Activated CD8-positive, alpha-beta memory T cell treated with anti-CD3 and anti-CD28 coated beads for 36 hours (primary cell): ENCODE data around the gene SHBG. TPM values are rescaled to one million over a fixed set of nuclear protein-coding genes. Genes with fewer than 3 reads are reported as not detected.

Experiments used
- CTCF ChIA-PET: fragments of 350-600 bp; sonication (Branson Sonifier 250); formaldehyde crosslinking; loops from one replicate; lab custom pipeline; 2021; ENCODE audit warnings: antibody characterized with exemption; lab: Charles Lee
- POLR2A ChIA-PET: fragments of 350-600 bp; sonication (Branson Sonifier 250); formaldehyde crosslinking; loops from one replicate; lab custom pipeline; 2021; ENCODE audit warnings: antibody characterized with exemption; lab: Charles Lee
- total RNA-seq, 2 experiments: library from RNA; stranded (reverse); gene quantifications; one replicate each; pipeline ENCODE4 v1.2.3, GENCODE V29; 2021

SHBG gene
- total RNA-seq, 2 experiments from 2014 or later = not detected

DNA sequence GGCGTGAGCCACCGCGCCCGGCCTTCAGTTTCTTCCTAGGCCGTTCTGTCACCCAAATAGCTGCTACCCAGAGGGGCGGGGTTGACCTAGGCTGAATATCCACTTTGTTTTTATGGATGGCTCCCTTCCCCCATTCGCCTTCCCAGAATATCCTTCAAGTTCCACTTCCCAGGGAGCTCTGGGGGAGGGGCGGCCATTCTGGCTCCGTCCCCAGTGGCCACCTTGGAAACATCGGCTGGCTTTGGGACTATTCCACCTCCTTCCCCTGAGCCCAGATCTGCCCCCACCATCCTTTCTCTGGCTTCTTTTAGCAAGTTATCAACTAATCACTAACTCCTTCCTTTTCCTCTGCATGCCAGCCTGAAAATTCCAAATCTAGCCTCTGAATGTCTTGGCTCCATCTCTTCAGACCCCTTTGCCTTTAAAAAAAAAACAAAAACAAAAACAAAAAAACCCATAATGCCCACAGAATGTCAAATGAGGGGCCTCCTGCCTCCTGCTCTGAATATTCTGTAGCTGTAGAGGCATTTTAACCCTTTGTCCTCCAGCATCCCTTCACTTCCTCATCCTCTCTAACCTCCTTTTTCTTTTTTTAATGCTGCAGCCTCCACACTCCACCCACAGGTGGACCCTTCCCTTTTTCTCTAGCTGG, 27.1 kb downstream of the SHBG start:
- ChIA-PET POLR2A (interaction anchor here (0.6 to 0.8 kb wide), 2 partner anchors 14 to 427 kb away, joined by 3 read pairs; no protein-coding TSS in a partner anchor), CTCF (interaction anchor here (1.0 to 1.1 kb wide), 2 partner anchors 16 to 42 kb away, joined by 3 to 4 read pairs; no protein-coding TSS in a partner anchor)

- ChIA-PET CTCF (interaction anchor here (1.4 kb wide), 1 partner anchor 78 kb away, joined by 3 read pairs; the partner anchor contains the start of gene SOX15), POLR2A (interaction anchor here (0.6 to 0.7 kb wide), 2 partner anchors 420 to 1126 kb away, joined by 3 to 6 read pairs; partner anchors contain the start of gene ALOX12B)
Observed at GRCh38 chr17:7667656-7668406, 37.9 kb downstream of the SHBG start.

- CTCF ChIA-PET = no interaction called here
- POLR2A ChIA-PET = interaction anchor here (0.7 kb wide), 1 partner anchor 1127 kb away, joined by 6 read pairs; no protein-coding TSS in a partner anchor
Observed at GRCh38 chr17:7668482-7668881, 38.5 kb downstream of the SHBG start.

- POLR2A ChIA-PET = interaction anchor here (1.0 kb wide), 1 partner anchor 15 kb away, joined by 8 read pairs; the partner anchor contains the start of genes TP53 and WRAP53
- CTCF ChIA-PET = interaction anchor here (0.7 to 2.5 kb wide), 10 partner anchors 10 to 318 kb away, joined by 3 to 13 read pairs (median 4); partner anchors contain the start of genes ATP1B2, SAT2, TP53 and WRAP53
Observed at GRCh38 chr17:7673239-7673638, 43.3 kb downstream of the SHBG start.

- ChIA-PET POLR2A (no interaction called here), CTCF (interaction anchor here (1.3 kb wide), 1 partner anchor 12 kb away, joined by 5 read pairs; the partner anchor contains the start of gene TP53)
Observed at GRCh38 chr17:7674934-7675333, 45.0 kb downstream of the SHBG start.

DNA sequence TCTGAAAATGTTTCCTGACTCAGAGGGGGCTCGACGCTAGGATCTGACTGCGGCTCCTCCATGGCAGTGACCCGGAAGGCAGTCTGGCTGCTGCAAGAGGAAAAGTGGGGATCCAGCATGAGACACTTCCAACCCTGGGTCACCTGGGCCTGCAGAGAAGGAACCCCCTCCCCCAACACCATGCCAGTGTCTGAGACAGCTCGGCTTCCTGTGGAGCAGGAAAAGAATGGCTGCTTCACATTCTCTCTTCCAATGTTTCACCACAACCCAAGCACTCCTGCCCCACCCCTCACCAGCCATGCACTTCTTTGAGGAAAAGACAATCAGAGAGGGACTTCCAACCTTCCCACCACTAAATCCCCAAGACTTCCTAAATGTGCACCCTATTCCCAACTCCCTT, 46.6 kb downstream of the SHBG start:
- CTCF ChIA-PET = interaction anchor here (1.3 kb wide), 1 partner anchor 11 kb away, joined by 5 read pairs; the partner anchor contains the start of gene TP53

DNA sequence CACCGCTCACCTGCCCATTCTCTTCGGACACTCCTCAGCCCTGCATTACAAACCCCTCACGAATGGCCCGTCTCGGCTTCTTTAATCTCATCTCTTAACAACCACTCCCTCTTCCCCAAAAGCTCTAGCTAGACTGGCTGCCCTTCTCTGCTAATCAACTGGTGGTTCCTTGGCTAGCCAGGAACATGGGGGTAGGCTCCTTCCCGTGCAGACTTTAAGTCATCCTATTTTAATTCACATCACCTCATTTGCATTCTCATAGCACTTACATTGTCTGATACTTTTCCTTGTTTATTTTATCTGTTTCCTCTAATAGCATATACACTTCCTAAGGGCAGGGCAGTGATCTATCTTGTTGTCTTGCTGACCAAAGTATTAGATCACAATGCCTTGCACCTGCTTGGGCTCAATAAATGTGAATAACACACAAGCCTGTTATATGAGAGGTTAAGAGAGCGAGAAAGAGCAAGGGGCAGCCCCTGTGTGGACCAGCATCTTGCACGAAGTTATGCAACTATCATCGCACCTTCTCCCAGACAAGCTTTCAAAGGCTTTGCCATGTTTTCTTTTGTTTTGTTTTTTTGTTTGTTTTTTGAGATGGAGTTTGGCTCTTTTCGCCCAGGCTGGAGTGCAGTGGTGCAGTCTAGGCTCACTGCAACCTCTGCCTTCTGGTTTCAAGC, 47.6 kb downstream of the SHBG start:
- CTCF ChIA-PET = no interaction called here
- POLR2A ChIA-PET = interaction anchor here (0.7 kb wide), 1 partner anchor 72 kb away, joined by 6 read pairs; no protein-coding TSS in a partner anchor

More for the DNA sequence above, 46.6 kb downstream of the SHBG start:
- POLR2A ChIA-PET = interaction anchor here (0.7 kb wide), 1 partner anchor 71 kb away, joined by 6 read pairs; no protein-coding TSS in a partner anchor

Other genes starting within 250 kb of the SHBG start
- gene TNK1, start 249.0 kb upstream of the SHBG start, total RNA-seq = 1 to 10 TPM; 4.6 to 5.6 TPM
- gene PLSCR3, start 235.6 kb upstream of the SHBG start, total RNA-seq = 10 to 100 TPM; 70.8 to 74.4 TPM
- gene TMEM256, start 226.0 kb upstream of the SHBG start, total RNA-seq = 10 to 100 TPM; 50.1 to 51.6 TPM
- gene NLGN2, start 222.3 kb upstream of the SHBG start, total RNA-seq = 1 to 10 TPM; 6.6 to 7.9 TPM
- not detected for gene SPEM1, start 209.8 kb upstream of the SHBG start, total RNA-seq
- gene SPEM2, start 204.5 kb upstream of the SHBG start, total RNA-seq = not detected
- not detected for gene SPEM3, start 201.3 kb upstream of the SHBG start, total RNA-seq
- gene TMEM102, start 194.7 kb upstream of the SHBG start, total RNA-seq = 10 to 100 TPM; 11.2 to 12.6 TPM
- gene FGF11, start 190.6 kb upstream of the SHBG start, total RNA-seq = 1 to 10 TPM; 2.0 to 2.1 TPM
- gene CHRNB1, start 185.1 kb upstream of the SHBG start, total RNA-seq = 1 to 10 TPM; 7.2 to 7.8 TPM
- 10 to 100 TPM; 17.6 to 17.7 TPM for gene ZBTB4, start 150.5 kb upstream of the SHBG start, total RNA-seq
- gene SLC35G6, start 148.7 kb upstream of the SHBG start, total RNA-seq = not detected
- 100 to 1,000 TPM; 195 to 198 TPM for gene POLR2A, start 145.8 kb upstream of the SHBG start, total RNA-seq
- gene TNFSF12, start 81.1 kb upstream of the SHBG start, total RNA-seq = 10 to 100 TPM; 13.3 to 14.4 TPM
- gene TNFSF13, start 71.4 kb upstream of the SHBG start, total RNA-seq = 1 to 10 TPM; 1.0 to 1.1 TPM
- gene SENP3, start 68.2 kb upstream of the SHBG start, total RNA-seq = 100 to 1,000 TPM; 112 to 116 TPM
- 1 to 10 TPM; 7.4 to 8.9 TPM for gene CD68, start 50.5 kb upstream of the SHBG start, total RNA-seq
- 100 to 1,000 TPM; 105 to 106 TPM for gene MPDU1, start 46.3 kb upstream of the SHBG start, total RNA-seq
- gene SOX15, start 40.0 kb upstream of the SHBG start, total RNA-seq = under 1 TPM; 0.13 to 0.25 TPM
- gene FXR2, start 15.2 kb upstream of the SHBG start, total RNA-seq = 10 to 100 TPM; 46.4 to 47.2 TPM
- 10 to 100 TPM; 19.2 to 20.0 TPM for gene SAT2, start 2.3 kb upstream of the SHBG start, total RNA-seq
- gene ATP1B2, start 20.8 kb downstream of the SHBG start, total RNA-seq = under 1 TPM; 0.21 to 0.25 TPM
- gene TP53, start 57.4 kb downstream of the SHBG start, total RNA-seq = 100 to 1,000 TPM; 135 to 139 TPM
- 10 to 100 TPM; 32.9 to 33.1 TPM for gene WRAP53, start 58.3 kb downstream of the SHBG start, total RNA-seq
- gene EFNB3, start 75.1 kb downstream of the SHBG start, total RNA-seq = under 1 TPM in 1 of 2 experiments, not detected in 1; 0.08 TPM
- under 1 TPM; 0.10 to 0.23 TPM for gene DNAH2, start 87.6 kb downstream of the SHBG start, total RNA-seq
- 10 to 100 TPM; 65.4 to 77.7 TPM for gene KDM6B, start 204.1 kb downstream of the SHBG start, total RNA-seq
- gene TMEM88, start 224.9 kb downstream of the SHBG start, total RNA-seq = 1 to 10 TPM; 4.6 to 5.9 TPM
- gene NAA38, start 227.4 kb downstream of the SHBG start, total RNA-seq = 10 to 100 TPM; 62.9 to 65.3 TPM
- 10 to 100 TPM; 15.9 to 16.6 TPM for gene CYB5D1, start 227.9 kb downstream of the SHBG start, total RNA-seq